Measurements from ENCODE around the gene PRKCH.

DNA sequence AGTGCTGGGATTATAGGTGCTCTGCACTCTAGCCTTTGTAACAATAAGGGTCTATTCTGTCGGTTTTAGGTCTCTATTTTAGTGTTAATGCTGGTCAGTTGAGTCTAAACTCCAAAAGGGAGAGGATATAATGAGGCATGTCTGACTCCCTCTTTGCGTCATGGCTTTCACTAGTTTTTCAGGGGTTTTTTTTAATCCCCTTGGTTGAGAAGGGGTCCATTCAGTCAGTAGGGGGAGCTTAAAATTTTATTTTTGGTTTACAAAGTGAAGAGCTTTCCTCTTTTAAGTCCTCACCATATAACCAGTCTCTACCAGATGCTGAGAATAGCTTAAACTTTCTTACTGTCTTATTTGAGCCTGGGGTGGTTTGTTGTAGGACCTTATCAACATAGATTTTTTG lies 106.9 kb downstream of the PRKCH start:
- TF ChIP-seq, protein P1, sequence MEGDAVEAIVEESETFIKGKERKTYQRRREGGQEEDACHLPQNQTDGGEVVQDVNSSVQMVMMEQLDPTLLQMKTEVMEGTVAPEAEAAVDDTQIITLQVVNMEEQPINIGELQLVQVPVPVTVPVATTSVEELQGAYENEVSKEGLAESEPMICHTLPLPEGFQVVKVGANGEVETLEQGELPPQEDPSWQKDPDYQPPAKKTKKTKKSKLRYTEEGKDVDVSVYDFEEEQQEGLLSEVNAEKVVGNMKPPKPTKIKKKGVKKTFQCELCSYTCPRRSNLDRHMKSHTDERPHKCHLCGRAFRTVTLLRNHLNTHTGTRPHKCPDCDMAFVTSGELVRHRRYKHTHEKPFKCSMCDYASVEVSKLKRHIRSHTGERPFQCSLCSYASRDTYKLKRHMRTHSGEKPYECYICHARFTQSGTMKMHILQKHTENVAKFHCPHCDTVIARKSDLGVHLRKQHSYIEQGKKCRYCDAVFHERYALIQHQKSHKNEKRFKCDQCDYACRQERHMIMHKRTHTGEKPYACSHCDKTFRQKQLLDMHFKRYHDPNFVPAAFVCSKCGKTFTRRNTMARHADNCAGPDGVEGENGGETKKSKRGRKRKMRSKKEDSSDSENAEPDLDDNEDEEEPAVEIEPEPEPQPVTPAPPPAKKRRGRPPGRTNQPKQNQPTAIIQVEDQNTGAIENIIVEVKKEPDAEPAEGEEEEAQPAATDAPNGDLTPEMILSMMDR (conservative IDR thresholded peaks at IDR 0.05; ENCODE audit: low read length): no peak
- no peak for TF ChIP-seq EZH2phosphoT487 (IDR thresholded peaks at IDR 0.05; ENCODE audit: borderline replicate concordance, low read depth, low read length)
